HG03103 (cell line): ENCODE results near the gene GTF3C2.
"Not testable (repeated sequence)": the region's sequence is repeated elsewhere in the genome, so short reads cannot be mapped to it uniquely, and the experiment has no call there.

Experiments used
- ATAC-seq: cut with Tn5 transposase; IDR thresholded peaks from one replicate; pipeline ENCODE4 v1.9.1; 2021; ENCODE audit warnings: low read depth; ENCODE audit not compliant: unreplicated experiment

Gene GTF3C2

DNA sequence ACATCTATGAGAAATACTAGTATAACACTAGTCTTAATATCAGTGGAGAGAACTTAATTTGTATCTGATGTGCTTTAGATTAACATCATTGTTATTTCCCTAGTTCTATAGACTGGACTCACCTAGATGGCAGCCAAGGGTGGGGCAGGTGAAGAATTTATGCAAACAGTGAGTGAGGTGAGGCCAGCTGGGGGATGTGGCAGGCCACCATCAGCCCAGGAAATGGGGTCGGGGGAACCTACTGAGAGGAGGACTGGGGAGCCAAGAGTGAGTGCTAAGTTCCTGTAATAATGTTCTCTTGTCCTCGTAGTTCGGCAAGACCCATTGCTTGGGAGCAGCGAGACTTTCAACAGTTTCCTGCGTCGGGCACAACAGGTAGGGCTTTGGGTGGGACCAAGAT is 16.4 kb upstream of the GTF3C2 start:
- ATAC-seq = no peak

DNA sequence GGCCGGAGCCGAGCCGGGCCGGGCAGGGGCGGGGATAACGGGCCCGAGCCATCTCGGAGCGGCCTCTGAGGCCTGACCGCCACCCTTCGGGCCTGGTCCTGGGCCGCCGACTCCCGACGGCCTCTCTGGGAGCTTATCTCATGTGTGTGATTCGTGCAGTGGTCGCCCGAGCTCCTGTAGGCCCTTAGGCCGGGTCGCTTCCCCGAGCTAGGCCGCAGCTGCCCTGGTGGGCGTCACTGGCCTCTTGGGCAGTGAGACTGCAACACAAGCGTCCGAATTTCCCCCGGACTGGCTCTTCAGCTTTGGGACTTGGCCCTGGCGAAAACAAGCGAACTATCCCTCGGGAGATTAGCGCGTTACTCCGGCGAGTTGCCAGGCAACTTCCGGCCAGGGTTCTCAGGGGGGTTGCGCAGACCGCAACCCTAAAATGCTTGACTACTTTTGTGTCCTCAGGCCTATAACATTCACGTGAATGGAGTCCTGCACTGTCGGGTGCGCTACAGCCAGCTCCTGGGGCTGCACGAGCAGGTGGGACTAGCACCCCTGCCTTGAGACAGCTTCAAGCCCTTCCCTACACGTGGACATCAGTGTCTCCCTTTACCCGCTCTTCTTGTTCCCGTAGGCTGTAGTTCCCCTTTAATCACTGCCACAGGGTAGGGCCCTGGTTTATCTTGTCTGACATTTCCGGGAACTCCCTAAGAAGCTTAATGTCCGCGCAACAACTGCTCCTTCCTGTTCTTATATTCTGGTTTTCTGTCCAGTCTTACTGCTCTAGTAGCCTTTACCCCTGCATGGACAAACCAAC is 14.5 kb upstream of the GTF3C2 start:
- peak; percentile 15 for ATAC-seq

DNA sequence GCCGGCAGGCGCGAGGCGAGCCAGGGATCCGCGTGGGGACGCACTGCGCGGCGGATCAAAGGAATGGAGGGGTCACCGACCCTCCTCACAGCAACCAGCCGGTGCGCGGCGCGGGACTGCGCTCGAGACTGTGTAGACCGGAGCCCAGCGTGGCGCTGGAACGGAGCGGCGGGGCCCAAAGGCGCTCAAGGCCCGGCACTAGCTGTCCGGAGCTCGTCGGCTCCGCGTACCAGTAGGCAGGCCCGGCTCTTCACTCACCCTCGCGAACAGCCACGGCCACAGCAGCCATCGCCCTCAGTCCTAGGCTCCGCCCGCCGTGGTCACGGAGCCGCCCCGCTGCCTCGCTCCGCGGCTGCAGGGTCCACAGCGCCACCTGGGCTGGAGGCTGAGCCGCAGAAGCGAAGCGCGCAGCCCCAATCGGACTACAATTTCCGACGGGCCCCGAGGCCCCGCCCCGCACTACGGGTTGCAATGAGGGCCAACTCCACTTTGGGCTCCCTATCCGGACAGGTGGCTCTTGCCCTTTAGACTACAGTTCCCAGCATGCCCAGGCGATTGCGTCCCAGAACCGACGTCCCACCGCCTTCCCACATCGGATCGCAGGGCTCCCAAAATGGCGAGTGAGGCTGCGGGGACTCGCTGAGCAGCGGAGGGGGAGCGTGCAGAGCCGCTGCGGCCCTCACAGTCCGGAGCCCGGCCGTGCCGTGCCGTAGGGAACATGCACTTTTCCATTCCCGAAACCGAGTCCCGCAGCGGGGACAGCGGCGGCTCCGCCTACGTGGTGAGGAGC is 13.7 kb upstream of the GTF3C2 start, which contains the start of the genes EIF2B4 and SNX17:
EIF2B4 (minus strand) TSS at position 313 of the 790 bp plus-strand sequence; CDS start at position 289, 24 bp downstream.
SNX17 (plus strand) TSS at position 591 of the 790 bp plus-strand sequence; CDS start at position 719, 128 bp downstream.
- peak; percentile 86 for ATAC-seq

DNA sequence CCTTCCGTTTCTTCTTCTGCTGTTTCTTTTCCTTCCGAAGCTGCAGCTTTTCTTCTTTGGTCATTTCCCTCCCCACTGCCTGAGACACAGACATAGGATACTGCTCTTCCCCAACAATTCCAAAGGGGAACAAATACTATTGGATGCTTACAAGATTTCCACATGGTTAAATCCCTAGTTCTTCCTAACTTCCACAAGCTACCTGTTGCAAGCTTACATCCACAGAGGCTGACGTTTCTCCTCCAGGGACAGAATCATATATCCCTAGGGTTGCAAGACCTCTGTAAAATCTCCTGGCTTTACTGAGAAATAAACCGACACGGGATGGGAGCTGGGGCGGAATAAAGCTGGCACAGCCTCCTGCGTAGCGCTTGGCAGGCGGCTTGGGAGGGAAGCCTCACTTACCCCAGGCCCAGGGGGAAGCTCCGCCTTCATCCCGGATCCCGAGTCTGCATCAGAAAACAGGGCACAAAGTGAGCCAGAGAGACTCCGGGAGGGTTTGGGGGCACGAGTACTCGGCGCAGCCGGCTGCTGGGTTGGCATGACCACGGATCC is 13.0 kb upstream of the GTF3C2 start:
- ATAC-seq = no peak

DNA sequence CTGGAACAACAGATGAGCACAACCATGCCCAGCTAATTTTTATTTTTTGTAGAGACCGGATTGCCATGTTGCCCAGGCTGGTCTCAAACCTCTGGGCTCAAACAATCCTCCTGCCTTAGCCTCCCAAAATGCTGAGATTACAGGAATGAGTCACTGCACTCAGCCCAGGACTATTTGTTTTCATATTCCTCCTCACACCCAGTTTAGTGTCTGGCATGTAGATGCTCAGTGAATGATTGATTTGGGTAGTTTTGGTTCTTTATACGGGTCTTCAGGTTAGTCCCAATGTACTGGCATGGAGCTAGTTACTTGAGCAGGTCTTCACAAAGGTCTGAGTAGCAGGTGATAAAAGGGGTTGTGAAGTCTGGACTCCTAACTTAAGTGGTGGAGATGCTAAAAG is 7.4 kb upstream of the GTF3C2 start:
- no peak for ATAC-seq

DNA sequence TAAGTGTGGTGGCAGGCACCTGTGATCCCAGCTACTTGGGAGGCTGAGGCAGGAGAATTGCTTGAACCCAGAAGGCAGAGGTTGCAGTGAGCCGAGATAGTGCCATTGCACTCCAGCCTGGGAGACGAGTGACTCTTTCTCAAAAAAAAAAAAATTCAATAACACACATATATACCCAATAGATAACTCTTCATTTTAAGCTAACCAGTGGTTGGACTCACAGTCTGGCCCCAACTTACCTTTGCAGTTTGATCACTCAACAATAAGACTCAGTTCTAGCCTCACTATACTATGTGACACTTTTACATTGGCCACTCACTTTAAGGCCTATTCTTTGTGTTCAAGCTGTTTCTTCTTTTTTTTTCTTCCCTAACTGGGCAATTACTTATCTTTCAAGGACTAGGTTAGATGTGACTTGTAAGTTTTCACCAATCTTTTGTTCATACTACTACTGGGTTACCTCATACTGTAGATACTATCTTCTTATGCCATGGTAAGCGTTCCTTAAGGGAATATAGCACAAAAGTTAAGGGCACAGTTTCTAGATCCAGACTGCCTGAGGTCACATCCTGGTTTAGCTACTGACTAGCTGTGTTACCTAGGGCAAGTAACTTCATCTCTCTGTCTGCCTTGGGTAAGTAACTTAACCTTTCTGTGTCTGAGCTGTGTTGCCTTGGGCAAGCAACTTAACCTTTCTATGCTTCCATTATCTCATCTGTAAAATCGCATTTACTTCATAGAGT is 6.3 kb upstream of the GTF3C2 start:
- no peak for ATAC-seq

DNA sequence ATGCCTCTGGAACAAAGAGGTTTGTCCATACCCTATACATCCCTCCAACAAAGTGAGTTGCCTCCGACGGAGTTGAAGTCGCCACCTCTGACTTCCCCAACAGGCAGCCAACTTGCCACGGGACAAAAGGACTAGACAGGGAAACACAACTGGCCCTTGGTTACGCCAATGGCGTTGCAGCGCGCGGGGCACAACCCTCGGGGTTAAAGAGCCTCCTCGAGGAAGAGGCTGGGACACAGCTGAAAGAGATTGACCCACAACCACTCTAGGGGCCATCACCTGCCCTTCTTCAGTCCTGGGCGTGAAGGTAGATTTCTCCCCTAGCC is 545 bp downstream of the GTF3C2 start:
- peak; percentile 24 for ATAC-seq

DNA sequence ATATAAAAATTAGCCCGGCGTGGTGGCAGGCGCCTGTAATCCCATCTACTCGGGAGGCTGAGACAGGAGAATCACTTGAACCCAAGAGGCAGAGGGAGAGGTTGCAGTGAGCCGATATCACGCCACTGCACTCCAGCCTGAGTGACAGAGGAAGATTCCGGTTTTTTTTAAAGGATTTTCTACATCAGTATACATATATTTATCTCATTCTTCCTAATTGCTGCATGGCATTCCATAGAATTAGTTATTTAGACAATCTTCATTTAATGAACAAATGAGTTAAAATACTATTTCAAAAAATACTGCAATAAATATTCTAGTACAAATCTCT is 2.0 kb downstream of the GTF3C2 start:
- ATAC-seq = no peak

DNA sequence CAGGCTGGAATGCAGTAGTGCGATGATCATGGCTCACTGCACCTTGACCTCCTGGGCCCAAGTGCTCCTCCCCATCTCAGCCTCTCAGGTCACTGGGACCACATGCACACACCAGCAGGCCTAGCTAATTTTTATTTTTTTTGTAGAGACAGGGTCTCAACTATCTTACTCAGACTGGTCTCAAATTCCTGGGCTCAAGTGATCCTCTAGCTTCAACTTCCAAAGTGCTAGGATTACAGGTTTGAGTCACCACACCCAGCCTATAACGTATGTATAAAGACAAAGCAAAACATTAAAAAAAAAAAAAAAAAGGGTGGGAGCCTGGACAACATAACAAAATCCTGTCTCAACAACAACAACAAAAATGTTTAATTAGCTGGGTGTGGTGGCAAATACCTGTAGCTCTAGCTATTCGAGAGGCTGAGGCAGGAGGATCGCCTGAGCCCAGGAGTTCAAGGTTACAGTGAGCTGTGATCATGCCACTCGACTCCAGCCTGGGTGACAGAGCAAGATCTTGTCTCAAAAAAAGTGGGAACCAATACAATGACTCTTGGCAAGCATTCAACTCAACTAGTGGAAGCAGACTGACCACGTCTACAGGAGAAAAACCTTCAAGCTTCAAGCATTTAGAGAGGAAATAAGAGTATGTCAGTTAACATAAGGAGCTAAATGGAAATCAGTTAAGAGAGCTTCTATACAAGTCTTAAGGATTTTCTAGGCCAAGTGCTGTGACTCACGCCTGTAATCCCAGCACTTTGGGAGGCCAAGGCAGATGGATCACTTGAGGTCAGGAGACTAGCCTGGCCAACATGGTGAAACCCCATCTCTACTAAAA is 2.6 kb downstream of the GTF3C2 start:
- ATAC-seq = no peak

DNA sequence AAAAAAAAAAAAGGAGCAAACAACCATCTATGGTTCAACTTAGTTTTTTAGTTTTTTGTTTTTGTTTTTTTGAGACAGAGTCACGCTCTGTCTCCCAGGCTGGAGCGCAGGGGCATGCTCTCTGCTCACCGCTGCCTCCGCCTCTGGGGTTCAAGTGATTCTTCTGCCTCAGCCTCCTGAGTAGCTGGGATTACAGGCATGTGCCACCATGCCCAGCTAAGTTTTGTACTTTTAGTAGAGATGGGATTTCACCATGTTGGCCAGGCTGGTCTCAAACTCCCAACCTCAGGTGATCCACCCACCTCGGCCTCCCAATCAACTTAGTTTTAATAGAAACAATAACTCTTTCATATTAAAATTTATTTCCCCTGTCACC is 3.2 kb downstream of the GTF3C2 start:
- not testable (repeated sequence) for ATAC-seq

DNA sequence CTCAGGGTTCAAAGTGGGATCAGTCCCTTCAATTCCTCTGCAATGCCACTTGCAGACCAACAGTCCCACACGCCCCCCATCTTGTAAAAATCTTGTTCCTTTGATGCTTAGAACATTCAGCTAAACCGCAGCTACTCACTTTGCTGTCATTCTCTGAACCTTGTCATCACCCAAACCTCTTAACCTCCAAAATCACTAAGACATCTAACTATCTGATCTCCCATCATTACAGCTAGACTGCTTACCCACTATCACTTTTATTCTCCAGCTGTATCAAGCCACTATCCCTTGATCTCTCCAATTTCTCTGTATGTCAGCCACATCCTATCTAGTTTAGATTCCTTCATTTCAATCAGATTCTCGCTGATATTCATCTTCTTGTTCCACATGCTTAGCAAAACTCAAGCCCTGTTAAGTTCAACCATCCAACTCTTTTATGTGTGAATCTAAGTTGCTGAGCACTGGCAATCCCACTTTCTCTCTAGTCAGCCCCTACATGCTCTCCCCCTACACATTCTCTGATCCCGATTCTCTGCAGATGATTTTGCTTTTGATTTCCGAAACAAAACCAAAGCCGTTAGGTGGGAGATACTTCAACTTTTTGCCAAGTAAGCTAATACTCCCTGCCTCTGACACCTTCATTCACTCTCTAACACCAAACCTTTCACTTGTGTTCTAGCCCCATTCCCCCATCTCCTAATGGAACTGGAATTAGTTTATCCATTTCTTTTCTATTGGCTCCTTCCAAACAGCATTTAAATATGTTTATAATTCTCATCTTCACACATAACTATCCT is 4.6 kb downstream of the GTF3C2 start:
- ATAC-seq = no peak

DNA sequence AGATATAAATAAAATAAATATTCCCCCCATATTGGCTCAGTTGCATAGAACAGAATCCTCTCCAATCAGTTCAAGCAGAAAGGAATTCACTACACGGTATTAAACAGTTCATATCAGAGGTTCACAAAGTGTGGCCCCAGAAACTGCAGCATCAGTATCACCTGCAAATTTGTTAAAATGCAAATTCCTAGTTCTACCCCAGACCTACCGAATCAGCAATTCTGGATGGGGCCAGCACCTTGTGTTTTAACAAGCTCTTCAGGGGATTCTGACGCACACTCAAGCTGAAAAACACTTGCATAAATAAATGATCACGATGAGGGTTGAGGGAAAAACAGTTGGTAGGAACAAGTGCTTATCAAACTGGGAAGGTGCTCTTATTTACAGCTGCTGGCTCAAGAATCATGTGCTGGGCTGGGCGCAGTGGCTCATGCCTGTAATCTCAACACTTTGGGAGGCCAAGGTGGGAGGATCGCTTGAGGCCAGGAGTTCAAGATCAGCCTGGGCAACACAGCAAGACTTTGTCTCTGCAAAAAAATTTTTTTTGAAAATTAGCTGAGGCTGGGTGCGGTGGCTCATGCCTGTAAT is 6.4 kb downstream of the GTF3C2 start:
- ATAC-seq = no peak

DNA sequence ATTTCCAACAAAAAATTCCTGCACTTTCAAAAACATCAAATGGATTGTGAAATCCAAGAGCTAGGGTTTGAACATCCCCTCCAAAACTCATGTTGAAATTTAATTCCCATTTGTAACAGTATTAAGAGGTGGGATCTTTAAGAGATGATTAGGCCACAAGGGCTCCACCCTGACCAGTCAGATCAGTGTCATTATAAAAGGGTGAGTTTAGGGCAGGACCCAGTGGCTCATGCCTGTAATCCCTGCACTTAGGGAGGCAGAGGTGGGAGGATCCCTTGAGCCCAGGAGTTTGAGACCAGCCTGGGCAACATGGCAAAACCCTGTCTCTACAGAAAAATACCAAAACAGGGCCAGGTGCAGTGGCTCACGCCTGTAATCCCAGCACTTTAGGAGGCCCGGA is 8.9 kb downstream of the GTF3C2 start:
- ATAC-seq = no peak

DNA sequence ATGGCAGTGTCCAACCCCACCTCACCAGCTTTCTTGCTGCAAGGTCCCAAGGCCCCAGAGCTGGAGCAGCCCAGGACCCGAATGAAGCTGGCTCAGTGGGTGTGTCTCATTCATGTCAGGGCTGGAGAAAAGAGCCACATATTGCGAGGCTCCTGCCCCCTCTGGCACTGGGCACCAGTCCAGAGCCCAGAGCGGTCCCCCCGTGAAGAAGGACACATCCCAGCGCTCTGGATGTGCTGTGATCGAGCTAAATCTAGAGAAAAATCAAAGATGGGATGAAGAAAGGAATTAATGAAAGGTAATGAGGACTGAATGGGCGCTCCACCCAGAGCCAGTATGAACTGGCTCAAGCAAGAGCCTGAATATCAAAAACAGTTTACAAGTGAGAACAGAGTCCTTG is 20.4 kb downstream of the GTF3C2 start:
- no peak for ATAC-seq

DNA sequence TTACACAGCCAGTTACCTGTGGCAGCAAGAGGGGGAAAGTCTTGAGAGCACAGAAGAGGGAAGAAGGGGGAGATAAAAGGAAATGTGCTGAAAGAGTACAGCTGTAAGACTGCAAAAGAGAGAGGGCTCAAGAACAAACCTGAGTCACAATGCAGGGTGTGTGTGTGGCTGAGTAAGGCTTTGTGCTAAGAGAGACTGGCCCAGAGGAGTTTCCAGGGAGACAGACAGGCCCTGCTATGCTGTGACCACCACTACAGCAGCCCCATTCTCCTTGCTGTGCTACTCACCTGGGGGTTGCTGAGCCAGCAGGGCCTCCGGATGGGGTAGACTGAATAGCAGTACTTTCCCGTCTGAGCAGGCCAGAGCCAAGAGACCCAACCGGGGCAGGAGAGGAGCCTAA is 21.3 kb downstream of the GTF3C2 start:
- ATAC-seq = no peak

DNA sequence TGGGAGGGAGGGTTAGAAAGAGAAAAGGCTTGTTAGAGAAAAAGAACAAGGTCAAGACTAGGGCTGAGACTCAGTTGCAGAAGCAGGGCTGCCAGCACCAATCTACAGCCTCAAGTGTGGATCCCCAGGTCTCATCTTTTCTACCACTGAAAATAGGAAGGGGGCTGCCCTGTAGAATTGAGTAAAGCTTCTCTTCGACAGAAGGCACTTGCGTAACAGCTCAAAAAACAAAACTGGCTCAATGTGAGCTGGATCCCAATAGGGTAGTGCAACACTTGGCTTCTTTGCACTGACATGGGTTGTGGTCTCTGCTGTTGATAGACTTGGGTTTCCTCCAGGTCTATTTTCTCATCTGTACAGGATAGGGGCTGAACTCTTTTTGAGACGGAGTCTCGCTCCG is 31.8 kb downstream of the GTF3C2 start:
- no peak for ATAC-seq

DNA sequence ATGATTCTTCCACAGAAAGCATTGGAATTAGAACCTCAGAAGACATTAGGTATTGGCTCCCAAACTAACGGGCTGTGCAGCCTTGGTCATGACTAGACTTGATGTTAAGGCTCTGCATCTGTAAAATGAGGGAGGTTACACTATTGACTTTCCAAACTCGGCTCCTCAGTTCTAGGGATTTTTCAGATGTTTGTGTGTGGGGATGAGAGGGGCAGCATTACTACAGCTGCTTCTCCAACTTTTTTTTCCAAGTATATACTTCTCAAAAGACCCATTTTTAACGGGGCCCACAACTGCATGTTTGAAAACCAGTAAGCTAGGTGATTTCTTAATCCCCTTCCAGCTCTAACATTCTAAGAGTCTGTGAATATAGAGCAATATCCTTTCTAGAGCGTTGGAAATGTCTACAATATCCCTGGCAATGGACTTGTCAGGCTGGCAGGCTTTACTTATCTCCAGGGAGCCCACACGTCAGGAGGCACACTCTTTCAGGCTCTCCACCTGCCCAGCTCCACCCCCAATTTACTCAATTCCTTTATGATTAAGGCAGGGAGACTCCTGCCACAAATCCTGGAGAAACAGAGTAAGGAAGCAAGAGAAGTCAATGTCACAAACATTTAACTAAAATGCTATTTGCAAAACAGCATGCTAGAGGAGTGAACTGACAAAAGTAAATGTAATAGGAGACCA is 32.8 kb downstream of the GTF3C2 start:
- no peak for ATAC-seq

DNA sequence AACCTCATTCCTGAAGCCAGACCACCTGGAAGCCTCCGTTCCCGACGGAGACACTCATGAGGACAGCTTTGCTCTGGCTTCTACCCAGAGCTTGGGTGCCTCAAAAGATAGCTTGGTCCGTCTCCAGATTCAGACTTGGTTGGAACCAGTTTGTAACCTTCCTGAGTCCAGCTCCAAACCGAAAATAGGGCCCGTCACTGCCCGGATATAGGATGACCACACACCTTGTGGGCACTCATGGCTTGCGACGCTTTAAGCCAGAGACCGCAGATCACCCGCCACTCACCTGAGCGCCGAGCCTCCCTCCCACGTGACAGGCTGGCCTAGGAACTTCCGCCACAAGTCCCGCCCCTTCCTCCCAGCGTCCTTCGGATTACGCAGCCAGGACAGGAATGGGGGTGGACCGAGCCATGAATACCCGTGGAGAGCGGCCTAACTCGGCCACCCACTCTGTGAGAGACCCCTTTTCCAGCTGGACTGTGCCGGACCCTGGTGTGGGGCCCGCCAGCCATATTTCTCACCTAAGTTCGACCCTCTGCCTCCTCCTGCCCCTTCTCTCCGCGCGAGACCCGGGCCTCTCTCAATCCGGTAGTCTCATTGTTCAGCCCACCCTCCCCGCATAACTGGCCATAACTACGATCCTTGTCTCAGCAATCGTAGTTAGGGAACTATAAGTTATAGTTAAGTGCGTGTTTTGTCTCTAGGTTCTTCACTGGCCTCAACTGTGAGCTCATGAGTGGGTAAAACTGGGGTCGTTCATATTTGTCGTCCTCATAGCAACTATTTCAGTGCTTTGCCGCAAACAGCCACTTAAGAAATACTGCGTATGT is 33.6 kb downstream of the GTF3C2 start, which contains the start of gene MPV17:
MPV17 (minus strand) TSS at position 332 of the 830 bp plus-strand sequence. CDS start 580 bp downstream, outside the sequence.
- peak; percentile 85 for ATAC-seq
